HL-60 (cell line): Measurements from ENCODE around the gene C4BPB.
A peak's percentile ranks its signal among the peaks of the same experiment; 100 is the strongest.

Experiments
- DNase-seq, 2 experiments: peaks; one replicate each; pipeline ENCODE4 v3.0.0-alpha.2; 2010 to 2020; ENCODE audit warnings: low read depth in 1 of 2, low spot score in 1 of 2
- H3K27ac ChIP-seq: fragments of 250-450 bp; sonication (Bioruptor Pico); replicated peaks from 2 replicates; pipeline ENCODE4 v1.5.1; 2020; ENCODE audit warnings: mild to moderate bottlenecking, moderate library complexity
- H3K27me3 ChIP-seq: fragments of 250-450 bp; sonication (Bioruptor Pico); 2 replicates; pipeline ENCODE4 v1.5.1; 2021; ENCODE audit warnings: mild to moderate bottlenecking, moderate library complexity; ENCODE audit not compliant: insufficient read depth, poor library complexity, severe bottlenecking
- H3K4me3 ChIP-seq: replicated peaks from 2 replicates; pipeline ENCODE4 v1.5.1; 2011; ENCODE audit warnings: mild to moderate bottlenecking, control low read depth, low read length; ENCODE audit not compliant: insufficient read depth
- GABPA ChIP-seq: IDR thresholded peaks from 2 replicates; pipeline ENCODE4 v1.6.1; 2012; ENCODE audit warnings: low read depth
- POLR2AphosphoS5 ChIP-seq: IDR thresholded peaks from 2 replicates; pipeline ENCODE4 v1.6.1; 2012; ENCODE audit warnings: low read depth
- SPI1 ChIP-seq: IDR thresholded peaks from 2 replicates; pipeline ENCODE4 v1.6.1; 2012; ENCODE audit warnings: low read depth, mild to moderate bottlenecking, borderline replicate concordance
- TF ChIP-seq, protein P1 (sequence below): IDR thresholded peaks from one replicate; pipeline ENCODE4 v1.5.1; 2011; ENCODE audit warnings: low read length, control low read depth, inconsistent platforms; ENCODE audit not compliant: insufficient read depth
- TF ChIP-seq, protein P2 (sequence below): IDR thresholded peaks from 2 replicates; pipeline ENCODE4 v1.6.1; 2012; ENCODE audit warnings: low read depth; ENCODE audit not compliant: insufficient replicate concordance

The C4BPB gene

DNA sequence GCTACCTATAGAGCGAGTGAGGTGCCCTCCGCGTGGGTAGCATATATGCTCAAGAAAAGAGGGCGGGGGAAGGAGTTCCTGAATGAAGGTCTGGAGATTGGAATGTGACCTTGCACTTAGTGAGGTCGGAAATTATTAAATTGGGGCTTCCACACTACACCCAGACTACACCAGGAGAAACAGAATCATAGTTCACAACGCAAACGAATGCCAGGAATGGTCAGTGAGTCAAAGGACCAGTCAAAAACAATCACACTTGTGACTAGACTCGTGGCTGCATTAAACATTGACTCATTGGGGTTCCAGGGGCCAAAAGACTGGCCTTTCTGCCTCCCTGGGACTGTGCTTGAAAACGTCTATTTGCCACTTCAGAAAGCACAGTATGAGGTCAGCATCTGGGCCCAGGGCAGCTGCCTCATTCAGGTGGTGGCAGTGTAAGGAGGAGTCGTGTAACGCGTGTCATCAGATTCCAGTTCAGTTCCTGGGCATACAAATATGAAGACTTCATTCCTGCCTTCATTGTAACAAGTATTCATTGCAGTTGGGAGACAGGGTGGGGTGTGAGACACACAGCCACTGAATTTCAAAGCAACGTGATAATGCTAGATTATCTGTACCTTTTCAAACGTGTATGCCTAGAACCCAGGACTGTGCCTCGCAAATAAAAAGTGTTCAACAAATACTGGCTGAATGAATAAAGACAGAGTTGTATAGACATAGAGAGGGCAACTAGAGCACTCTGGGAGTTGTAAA, 37.3 kb upstream of the C4BPB start, which contains the start of gene YOD1:
YOD1 (minus strand) TSS at position 18 of the 753 bp plus-strand sequence. CDS start 178 bp downstream, outside the sequence.
- TF ChIP-seq, protein P1, sequence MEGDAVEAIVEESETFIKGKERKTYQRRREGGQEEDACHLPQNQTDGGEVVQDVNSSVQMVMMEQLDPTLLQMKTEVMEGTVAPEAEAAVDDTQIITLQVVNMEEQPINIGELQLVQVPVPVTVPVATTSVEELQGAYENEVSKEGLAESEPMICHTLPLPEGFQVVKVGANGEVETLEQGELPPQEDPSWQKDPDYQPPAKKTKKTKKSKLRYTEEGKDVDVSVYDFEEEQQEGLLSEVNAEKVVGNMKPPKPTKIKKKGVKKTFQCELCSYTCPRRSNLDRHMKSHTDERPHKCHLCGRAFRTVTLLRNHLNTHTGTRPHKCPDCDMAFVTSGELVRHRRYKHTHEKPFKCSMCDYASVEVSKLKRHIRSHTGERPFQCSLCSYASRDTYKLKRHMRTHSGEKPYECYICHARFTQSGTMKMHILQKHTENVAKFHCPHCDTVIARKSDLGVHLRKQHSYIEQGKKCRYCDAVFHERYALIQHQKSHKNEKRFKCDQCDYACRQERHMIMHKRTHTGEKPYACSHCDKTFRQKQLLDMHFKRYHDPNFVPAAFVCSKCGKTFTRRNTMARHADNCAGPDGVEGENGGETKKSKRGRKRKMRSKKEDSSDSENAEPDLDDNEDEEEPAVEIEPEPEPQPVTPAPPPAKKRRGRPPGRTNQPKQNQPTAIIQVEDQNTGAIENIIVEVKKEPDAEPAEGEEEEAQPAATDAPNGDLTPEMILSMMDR: no peak
- TF ChIP-seq SPI1: no peak
- TF ChIP-seq, protein P2, sequence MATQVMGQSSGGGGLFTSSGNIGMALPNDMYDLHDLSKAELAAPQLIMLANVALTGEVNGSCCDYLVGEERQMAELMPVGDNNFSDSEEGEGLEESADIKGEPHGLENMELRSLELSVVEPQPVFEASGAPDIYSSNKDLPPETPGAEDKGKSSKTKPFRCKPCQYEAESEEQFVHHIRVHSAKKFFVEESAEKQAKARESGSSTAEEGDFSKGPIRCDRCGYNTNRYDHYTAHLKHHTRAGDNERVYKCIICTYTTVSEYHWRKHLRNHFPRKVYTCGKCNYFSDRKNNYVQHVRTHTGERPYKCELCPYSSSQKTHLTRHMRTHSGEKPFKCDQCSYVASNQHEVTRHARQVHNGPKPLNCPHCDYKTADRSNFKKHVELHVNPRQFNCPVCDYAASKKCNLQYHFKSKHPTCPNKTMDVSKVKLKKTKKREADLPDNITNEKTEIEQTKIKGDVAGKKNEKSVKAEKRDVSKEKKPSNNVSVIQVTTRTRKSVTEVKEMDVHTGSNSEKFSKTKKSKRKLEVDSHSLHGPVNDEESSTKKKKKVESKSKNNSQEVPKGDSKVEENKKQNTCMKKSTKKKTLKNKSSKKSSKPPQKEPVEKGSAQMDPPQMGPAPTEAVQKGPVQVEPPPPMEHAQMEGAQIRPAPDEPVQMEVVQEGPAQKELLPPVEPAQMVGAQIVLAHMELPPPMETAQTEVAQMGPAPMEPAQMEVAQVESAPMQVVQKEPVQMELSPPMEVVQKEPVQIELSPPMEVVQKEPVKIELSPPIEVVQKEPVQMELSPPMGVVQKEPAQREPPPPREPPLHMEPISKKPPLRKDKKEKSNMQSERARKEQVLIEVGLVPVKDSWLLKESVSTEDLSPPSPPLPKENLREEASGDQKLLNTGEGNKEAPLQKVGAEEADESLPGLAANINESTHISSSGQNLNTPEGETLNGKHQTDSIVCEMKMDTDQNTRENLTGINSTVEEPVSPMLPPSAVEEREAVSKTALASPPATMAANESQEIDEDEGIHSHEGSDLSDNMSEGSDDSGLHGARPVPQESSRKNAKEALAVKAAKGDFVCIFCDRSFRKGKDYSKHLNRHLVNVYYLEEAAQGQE: no peak
- no peak for TF ChIP-seq POLR2AphosphoS5
- no peak for TF ChIP-seq GABPA
- Histone ChIP-seq H3K27me3 (no peaks in the 10 kb centered on the region), H3K4me3 (peak within 1 kb of the TSS; percentile 96), H3K27ac (peak within 1 kb of the TSS; percentile 79)
- DNase-seq: no peak

DNA sequence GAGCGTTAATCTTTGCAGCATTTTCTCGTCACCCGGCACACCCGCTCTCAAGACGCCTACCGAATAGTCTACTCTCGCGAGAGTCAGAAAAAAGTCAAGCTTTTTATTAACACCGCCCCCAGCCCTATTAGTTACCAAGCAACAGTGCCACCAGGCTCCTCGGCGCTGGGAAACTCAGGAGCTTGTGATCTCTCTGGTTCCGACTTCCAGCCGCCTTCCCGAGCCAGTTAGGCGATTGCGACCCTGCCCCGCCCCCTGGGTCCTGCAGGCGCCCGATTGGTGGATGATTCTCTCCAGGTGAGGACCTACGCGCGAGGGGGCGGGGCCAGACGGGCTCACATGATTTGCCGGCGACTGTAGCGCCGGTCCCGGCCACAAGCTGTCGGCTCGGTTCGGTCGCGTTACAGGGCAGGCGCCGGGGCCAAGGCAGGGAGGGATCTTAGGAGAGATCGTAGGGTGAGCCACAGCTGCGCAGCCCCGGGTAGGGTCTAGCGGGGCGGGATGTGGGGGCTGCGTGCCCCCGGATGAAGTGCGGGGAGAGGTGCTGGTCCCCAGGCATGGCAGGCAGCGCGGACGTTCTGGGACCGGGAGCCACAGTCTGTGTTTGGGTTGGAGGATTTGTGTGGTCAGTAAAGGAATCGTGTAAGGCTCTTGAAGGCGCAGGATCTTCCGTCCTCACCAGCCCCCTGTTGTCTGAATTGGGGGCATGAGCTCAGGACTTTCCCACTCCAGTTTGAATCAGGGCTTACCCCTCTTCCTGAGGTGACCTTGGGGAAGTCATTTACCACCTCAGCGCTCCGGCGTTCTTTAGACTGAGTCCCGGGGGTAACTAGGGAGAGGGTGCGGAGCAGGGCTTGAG, 35.5 kb upstream of the C4BPB start, which contains the start of gene PFKFB2:
PFKFB2 (plus strand) TSS at position 365 of the 859 bp plus-strand sequence. CDS start 1,443 bp downstream, outside the sequence.
- TF ChIP-seq POLR2AphosphoS5: no peak
- no peak for TF ChIP-seq SPI1
- no peak for TF ChIP-seq GABPA
- TF ChIP-seq, protein P1: no peak
- TF ChIP-seq, protein P2: no peak
- Histone ChIP-seq H3K27me3 (no peaks in the 10 kb centered on the region), H3K27ac (peak within 1 kb of the TSS; percentile 1; the same call in 1 of the 2 replicates), H3K4me3 (peak within 1 kb of the TSS; percentile 22)
- peak; percentile 17 to 78 for DNase-seq

DNA sequence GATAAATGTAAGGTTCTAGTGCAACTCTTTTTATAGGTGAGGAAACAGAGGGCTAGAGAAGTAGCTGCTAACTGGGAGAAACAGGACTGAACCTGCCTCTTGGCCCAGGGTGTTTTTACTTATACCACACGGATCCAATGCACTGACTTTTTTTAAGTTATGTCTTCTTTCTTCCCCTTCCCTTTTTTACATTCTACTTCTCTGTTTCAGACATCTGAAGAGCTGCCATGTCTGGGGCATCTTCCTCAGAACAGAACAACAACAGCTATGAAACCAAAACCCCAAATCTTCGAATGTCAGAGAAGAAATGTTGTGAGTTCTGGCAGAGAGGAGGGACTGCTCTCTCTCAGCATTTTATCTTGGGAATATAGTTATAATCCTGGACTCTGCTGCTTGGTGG, 34.2 kb upstream of the C4BPB start:
- TF ChIP-seq GABPA (no peak), SPI1 (peak; percentile 81), POLR2AphosphoS5 (no peak)
- TF ChIP-seq, protein P1: no peak
- TF ChIP-seq, protein P2: no peak
- no peak overlapping the region for H3K4me3 ChIP-seq
- H3K27me3 ChIP-seq: no peaks in the 10 kb centered on the region
- DNase-seq: peak in 1 of 2 experiments; percentile 36
- H3K27ac ChIP-seq: peak overlapping the region; percentile 26
